ENCODE data around the gene FOLR3. TPM values are rescaled to one million over a fixed set of nuclear protein-coding genes. Genes with fewer than 3 reads are reported as not detected.
"Not testable (repeated sequence)": the region's sequence is repeated elsewhere in the genome, so short reads cannot be mapped to it uniquely, and the experiment has no call there.

Gene FOLR3
- total and polyA plus RNA-seq, 9 of the 15 experiments (the other 6 are each of a cell fraction or from before 2014, with no cell fraction given): not detected

GRCh38 chr11:72181553-72181958, 46.0 kb downstream of the FOLR3 start:
- BruUV-seq (replicated peaks); H3K4me3 ChIP-seq; H3K27ac ChIP-seq (ENCODE audit: extremely low read depth, low read depth, low read length); H3K27me3 ChIP-seq (ENCODE audit: control insufficient read depth in 2 of 2, insufficient read depth in 2 of 2, low read length in 2 of 2); H3K79me2 ChIP-seq (ENCODE audit: control insufficient read depth, insufficient read depth, low read length); H3K9me3 ChIP-seq (replicated peaks; ENCODE audit: control insufficient read depth, insufficient read depth, low read depth, low read length); H3K9ac ChIP-seq (ENCODE audit: insufficient read depth in 1 of 2, low read depth in 2 of 2, low read length in 2 of 2); H3K4me2 ChIP-seq (ENCODE audit: insufficient read depth, low read length); POLR2A ChIA-PET; H3K36me3 ChIP-seq (ENCODE audit: control insufficient read depth, insufficient read depth, low read length); H2AFZ ChIP-seq (ENCODE audit: low read depth, low read length); H4K20me1 ChIP-seq (replicated peaks; ENCODE audit: control insufficient read depth, insufficient read depth, low read length); H3K9me1 ChIP-seq (ENCODE audit: control insufficient read depth, insufficient read depth, low read length); H3K4me1 ChIP-seq (replicated peaks in 1 of 2; ENCODE audit: control insufficient read depth in 2 of 2, insufficient read depth in 2 of 2, low read length in 2 of 2); TF ChIP-seq REST (CRISPR knock-in tag; IDR thresholded peaks at IDR 0.05; ENCODE audit: low read depth): not testable (repeated sequence)
- DNase-seq (ENCODE audit: extremely low read depth in 1 of 4, low spot score in 3 of 4) (peak in 2 of 4 experiments; percentile 16 to 49), ATAC-seq (peak; percentile 77), FAIRE-seq (peak; percentile 67)
- WGBS (ENCODE audit: insufficient coverage, low coverage, missing lambda C conversion rate): 41% methylated on average over 3 of the region's 3 CpGs
- CTCF ChIA-PET (ENCODE audit: low intra/inter-chr PET ratio): interaction anchor here (0.6 to 0.7 kb wide), 2 partner anchors 38 to 157 kb away, joined by 3 read pairs; no protein-coding TSS in a partner anchor
- intact Hi-C loops (cut with micrococcal nuclease) (loop anchor here (5.0 kb wide), 2 partner anchors 56 to 251 kb away; partner anchors contain the start of gene CLPB), in situ Hi-C loops (cut with MboI) (loop anchor here (10.0 kb wide), 1 partner anchor 157 kb away; no protein-coding TSS in a partner anchor)
- TF ChIP-seq RAD21 (CRISPR knock-in tag; conservative IDR thresholded peaks at IDR 0.05 in 1 of 2, IDR thresholded peaks at IDR 0.05 in 1 of 2): peak; percentile 50 to 77
- 0 out of 2 replicates have a peak, but pooled peaks have one; percentile 14 for TF ChIP-seq SMC3 (conservative IDR thresholded peaks at IDR 0.05; ENCODE audit: insufficient read depth, low read depth, low read length)
- peak; percentile 50; the same call in 1 of the 2 replicates for TF ChIP-seq REST (IDR thresholded peaks at IDR 0.05; ENCODE audit: borderline replicate concordance)
- TF ChIP-seq CTCF (IDR thresholded peaks at IDR 0.05 in 2 of 3, conservative IDR thresholded peaks at IDR 0.05 in 1 of 3; ENCODE audit: insufficient read depth in 2 of 3, low read depth in 1 of 3, low read length in 3 of 3): peak; percentile 38 to 60 (median 48)
